HL-60/S4 (cell line): ENCODE results near the gene HOXA3.

Experiments
- in situ Hi-C: fragments of 300-500 bp; cut with MboI; formaldehyde crosslinking; loops from 2 replicates; pipeline ENCODE4 v1.14.3; 2022; ENCODE audit warnings: low sequenced_read_pairs

Gene HOXA3

DNA sequence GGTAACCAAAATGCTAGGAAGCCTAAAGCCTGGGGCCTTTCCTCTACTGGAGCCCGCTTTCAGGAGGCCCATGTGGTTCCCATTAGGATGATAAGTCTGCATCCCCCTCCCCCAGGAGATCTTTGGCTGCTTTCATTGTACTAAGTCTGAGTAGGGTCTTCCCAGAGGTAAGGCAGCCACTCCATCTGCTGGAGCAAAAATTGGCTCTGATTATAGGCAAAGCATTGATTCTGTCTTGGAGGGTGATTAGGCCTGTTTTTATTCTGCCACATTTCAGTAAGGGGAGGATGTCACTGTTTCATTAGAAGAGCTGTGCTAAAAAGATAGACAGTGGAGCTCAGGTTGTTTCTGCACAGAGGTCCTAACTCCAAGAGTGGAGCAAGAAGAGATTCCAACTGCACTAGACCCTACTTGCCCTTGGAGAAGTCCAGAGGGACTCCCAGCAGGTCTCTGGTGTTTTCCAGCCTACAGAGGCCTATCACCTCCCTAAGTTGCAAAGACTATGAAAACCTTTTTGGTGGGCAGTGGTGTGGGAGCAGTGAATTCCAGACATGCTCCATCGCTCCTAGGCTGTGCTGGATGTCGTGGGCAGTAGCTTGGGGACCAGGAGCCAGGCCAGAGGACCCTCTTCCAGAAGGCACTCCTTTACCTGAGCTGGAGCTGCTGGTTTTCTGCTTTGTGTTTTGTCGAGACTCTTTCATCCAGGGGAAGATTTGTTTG is 42.8 kb downstream of the HOXA3 start:
- in situ Hi-C loops = no loop called here

DNA sequence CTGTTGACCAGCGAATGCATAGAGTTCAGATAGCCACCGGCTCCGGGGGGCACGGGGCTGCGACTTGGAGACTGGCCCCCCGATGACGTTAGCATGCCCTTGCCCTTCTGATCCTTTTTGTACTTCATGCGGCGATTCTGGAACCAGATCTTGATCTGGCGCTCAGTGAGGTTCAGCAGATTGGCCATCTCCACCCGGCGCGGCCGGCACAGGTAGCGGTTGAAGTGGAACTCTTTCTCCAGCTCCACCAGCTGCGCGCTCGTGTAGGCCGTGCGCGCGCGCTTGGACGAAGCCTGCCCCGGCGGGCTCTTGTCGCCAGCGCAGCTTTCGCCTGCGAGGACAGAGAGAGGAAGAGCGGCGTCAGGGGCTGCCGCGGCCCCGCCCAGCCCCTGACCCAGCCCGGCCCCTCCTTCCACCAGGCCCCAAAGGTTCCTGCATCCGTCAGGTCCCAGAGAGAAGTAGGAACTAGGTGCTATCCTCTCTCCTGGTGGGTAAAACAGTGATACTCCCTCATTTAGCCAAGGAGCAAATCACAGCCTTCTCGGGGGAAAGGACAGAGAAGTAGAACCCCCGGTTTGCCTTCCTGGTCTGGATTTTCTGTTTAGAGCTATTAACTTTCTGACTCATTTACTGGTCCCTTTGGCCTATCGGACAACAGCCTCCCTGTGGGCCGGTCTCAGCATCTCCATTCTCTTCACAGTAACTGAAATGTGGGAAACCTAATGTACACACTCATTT is 43.8 kb downstream of the HOXA3 start:
- in situ Hi-C loops = no loop called here

GRCh38 chr7:27107391-27108381 is 44.7 kb downstream of the HOXA3 start:
- in situ Hi-C loops = no loop called here

DNA sequence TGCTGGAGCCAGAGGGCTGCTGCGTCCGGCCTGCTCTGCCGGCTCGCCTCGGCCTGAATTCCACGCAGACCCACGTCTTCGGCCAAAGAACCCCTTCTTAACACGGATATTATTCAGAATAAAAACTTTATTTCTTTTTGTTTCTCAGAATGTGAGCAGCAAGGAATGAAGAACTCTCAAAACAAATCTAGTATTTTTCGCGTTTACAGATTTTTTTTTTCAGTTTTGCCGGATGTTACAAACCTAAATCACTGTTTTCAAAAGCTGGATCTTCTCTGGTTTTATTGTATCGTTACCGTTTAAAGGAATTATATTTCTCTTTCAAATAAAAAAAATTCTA is 45.5 kb downstream of the HOXA3 start:
- in situ Hi-C loops = no loop called here

GRCh38 chr7:27106181-27106900 is 46.0 kb downstream of the HOXA3 start:
- in situ Hi-C loops = no loop called here

DNA sequence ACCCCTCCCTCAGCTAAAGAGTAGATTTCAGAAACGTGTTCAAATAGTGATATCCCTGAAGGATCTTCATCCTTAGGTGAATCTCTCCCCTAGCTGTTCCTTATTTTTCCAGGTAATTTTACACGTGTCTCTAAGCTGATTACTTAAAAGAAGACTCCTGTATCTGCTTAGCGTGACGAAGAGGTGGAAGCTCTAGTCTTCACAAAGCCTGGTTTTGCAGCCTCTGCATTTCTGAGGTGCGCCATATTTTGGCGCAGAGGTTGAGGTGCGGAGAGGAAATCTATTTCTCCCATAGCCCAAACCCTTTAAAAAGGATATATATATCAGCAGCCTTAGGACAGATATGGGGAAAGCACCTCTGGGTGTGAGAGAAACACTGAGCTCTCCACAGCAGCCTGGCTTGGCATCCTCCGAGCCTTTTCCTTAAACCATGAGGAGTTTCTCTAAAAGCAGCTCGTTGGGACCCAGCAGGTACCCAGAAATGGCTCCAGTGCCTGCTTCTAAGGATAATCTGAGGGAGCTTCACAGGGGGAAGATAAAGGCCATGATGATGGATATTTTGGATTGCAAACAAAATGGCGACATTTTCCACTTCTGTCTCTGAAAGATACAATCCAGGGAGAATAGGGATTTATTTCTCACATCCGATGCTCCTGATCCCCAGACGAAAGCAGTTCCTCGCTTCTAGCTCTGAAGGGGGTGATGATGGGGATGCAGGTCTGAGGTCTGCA is 46.9 kb downstream of the HOXA3 start:
- in situ Hi-C loops = no loop called here

- in situ Hi-C loops = no loop called here
These were observed 47.9 kb downstream of the HOXA3 start for GRCh38 chr7:27104341-27105058.

GRCh38 chr7:27103489-27104226 is 48.7 kb downstream of the HOXA3 start:
- in situ Hi-C loops = no loop called here

- in situ Hi-C loops = no loop called here
These were observed 49.6 kb downstream of the HOXA3 start, which contains the start of gene HOXA2 for GRCh38 chr7:27102581-27103442. TSS of gene HOXA2 (minus strand) at chr7:27102683. CDS start at chr7:27102500, 183 bp downstream.

DNA sequence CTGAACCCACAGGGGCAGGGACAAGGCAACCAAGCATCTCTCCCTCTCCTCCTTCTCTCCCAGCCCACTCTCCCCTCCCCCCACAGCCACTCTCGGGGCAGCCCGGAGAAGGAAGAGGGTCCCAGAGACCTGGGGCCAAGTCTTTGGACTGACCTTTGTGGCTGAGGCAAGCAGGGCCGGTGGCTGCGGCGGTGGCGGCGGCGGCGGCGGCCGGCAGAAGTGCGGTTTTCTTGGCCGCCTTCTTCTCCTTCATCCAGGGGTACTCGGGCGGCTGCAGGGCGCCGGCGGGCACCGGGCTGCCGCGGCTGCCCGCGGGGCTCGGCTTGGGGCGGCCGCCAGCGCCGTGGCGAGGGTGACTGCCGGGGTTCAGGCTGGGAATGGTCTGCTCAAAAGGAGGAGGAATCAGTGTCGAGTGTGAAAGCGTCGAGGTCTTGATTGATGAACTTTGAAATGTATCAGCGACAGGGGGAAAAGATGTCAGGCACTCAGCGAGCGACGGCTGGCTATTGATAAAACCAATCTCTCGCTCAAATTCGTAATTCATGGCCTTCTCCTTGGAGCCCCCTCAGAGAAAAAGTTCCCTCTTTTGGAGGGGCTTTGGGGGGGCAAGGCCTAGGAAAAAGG is 50.3 kb downstream of the HOXA3 start:
- in situ Hi-C loops = no loop called here

- in situ Hi-C loops = no loop called here
These were observed 51.0 kb downstream of the HOXA3 start for GRCh38 chr7:27101171-27101956.

- in situ Hi-C loops = no loop called here
These were observed 51.7 kb downstream of the HOXA3 start for GRCh38 chr7:27100694-27101170.

GRCh38 chr7:27099453-27100370 is 52.7 kb downstream of the HOXA3 start:
- in situ Hi-C loops = no loop called here

- in situ Hi-C loops = no loop called here
These were observed 53.6 kb downstream of the HOXA3 start for GRCh38 chr7:27098578-27099451.
